Fibroblast of skin of abdomen (primary cell): ENCODE data around the gene EEF1A2.

Source experiments
- DNase-seq: peaks from one replicate; pipeline ENCODE4 v3.0.0-alpha.2; 2013

The EEF1A2 gene

DNA sequence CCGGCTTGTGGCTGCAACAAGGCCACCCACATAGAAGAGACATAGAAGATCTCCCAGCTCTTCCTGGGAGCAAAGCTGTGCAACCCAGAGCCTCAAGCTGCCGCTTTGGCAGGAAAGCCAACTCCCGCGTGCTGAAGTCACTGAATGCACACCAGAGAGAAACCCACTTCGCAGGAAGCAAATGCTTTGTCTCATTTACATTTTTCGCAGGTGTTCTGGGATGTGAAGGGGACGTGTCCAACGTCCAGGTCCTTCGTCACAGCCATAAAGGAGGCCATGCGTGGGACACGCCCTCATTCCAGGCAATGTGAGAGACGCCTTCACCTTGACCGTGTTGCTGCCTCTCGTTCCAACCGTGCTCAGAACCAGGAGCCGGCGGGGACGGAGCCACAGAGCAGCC lies 50.9 kb downstream of the EEF1A2 start:
- no peak for DNase-seq

DNA sequence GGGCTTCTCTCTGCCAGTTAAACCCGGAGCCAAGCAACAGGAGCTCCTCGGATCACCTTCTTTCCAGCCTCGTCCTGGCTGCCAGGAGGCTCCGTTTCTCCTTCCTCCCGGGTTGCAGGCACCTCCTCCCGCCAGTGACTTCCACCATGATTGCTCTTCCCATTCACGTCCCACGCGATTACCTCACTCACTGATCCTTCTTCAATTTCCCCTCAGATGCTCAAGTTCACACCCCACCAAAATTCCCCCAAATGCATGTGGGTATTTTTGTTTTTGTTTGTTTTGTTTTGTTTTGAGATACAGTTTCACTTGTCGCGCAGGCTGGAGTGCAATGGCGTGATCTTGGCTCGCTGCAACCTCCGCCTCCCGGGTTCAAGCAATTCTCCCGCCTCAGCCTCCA lies 51.6 kb downstream of the EEF1A2 start:
- DNase-seq, result no peak

- DNase-seq, result no peak
Observed at GRCh38 chr20:63446216-63447024, 52.5 kb downstream of the EEF1A2 start.

- no peak for DNase-seq
Observed at GRCh38 chr20:63445075-63445734, 53.7 kb downstream of the EEF1A2 start.

DNA sequence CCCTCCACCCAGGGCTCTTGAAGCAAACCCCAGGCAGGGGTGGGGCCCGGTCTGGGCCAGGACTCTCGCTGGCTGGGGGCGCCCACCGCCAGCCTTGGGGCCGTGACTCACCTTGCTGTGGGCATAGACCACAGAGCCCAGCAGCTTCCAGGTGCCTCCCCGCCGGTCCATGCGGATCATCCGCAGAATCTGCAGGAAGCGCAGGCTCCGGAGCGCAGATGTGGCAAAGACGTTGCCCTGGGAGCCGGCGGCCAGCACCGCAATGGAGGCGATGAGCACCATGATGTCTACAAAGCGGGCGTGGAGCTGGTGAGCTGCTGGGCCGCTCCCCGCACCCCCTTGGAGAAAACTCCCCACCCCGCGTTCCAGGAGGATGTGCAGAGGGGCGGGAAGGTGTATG lies 54.3 kb downstream of the EEF1A2 start:
- no peak for DNase-seq

DNA sequence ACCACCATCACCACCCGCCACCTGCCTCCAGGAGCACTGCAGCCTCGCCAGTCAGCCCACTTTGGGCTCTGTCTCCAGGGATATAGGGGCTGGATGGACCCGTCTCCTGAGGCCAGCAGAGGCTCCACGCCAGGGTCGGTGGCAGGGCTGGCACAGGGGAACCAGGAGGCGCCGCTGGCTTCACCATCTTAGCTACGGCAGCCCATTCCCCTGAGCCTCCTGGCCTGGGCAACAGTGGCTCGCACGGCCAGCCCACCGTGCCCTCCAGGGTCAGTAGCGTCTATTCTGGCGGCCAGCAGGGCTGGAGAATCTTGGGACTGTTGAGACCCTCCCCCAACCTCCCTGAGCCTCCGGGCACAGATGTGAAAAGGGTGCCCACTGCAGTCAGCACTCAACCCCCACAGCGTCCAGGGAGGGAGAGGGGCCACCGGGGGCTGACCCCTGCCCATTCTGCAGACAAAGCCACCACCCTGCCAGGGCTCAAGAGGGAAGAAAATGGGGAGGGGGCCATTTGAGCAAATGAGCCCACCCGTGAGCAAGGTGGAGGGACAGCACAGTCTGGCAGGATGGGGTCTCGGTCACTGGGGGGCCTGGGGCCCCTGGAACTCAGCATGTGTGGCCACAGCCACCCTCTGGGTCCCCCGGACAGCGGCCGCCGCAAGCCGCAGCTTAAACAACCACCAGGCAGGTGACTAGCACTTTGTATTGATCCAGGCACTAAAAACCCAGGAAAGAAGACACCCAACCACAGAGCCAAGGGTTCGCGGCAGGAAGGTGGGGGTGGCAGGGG lies 55.1 kb downstream of the EEF1A2 start:
- no peak for DNase-seq

DNA sequence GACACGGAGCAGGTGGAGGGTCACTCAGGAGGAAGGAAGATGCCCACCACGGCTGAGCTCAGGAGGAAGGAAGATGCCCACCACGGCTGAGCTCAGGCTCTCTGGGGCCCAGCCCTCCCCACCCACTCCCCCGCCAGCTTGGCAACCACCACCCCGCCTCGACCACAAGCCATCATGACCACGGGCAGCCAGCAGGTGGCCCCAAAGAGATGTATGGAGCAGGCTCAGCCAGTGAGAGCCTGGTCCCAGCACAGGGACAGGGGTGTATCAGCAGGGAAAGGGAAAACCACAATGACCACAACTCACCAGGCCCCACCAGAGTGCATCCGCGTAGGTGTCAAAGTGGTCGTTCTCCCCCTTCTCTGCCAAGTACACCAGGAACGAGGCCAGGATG lies 56.8 kb downstream of the EEF1A2 start:
- no peak for DNase-seq

DNA sequence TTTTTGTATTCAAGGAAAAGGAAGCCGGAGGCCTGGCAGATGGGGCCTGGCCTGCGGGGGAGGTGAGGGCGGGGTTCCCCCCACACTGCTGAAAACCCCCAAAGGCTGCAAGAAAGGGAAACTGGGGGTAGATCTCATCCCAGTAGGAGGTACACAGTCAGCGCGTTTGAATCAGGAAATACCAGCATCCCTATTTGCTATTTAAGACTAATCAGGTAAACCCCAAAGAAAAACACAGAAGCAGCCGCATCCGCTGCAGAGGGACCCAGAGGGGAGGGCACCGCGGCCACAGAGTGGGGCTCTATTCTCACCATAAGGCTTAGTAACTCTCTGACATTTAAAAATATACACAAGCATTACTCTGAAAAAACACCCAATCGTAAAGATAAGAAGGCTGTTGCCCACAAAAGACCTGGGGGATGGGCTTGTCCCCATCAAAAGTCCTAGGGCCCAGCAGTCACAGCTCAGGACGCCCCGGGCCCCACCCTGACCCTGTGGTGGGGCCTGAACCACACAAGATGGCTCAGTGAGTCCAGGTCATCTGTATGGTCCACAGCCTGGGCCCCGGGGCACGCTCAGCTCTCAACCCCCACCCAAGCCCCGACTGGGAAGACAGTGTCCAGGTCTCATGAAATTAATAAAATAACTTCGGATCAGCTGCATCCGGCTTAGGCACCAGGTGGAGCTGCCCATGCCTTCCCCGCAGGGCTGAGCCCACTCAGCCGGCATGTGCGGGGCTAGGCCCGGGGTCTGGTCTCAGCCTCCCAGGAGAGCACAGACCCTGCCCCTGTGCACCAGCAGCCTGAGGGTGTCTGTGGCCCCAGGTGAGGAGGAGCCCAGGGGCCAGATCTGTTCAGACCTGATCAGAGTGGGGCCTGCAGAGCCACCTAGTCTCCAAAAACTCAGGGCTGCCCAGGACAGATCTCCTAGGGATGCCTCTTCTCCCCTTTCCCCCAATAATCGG lies 57.5 kb downstream of the EEF1A2 start:
- no peak for DNase-seq

GRCh38 chr20:63440366-63440955 lies 58.4 kb downstream of the EEF1A2 start:
- no peak for DNase-seq

DNA sequence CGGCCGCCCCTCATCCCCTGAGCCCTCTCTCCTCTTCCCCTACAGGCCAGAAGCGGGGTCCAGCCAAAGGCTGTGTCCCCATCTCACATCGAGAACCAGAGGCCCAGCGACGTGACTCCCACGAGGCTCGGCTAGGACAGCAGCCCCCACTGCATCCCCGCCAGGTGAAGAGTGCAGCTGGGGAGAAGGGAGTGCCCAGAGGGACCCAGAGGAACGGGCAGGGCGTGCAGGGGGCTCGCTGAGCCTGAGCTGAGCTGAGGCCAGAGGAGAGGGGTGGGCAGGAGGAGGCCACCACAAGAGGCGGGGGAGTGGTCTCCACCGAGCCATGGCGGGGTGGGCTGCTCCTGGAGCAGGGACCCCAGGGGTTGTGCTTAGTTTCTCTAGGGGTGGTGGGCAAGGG lies 59.0 kb downstream of the EEF1A2 start:
- DNase-seq, result no peak

DNA sequence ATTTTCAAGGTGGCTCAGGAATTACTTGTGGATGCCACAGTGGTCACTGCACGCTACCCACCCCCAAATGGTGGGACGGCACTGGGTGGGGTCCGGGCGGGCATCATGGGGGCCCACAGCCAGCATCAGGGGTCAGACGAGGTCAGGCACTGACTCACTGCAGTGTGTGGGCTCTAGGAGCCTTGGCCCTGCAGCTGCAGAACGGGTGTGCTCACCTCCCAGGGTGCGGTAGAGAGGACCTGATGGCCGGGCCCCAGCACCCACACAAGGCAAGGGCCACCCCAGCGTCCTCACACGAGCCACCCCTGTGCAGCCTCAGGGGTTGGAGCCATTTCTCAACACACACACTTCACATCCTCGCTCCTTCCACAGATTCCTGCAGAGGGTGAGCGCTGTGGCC lies 60.8 kb downstream of the EEF1A2 start:
- DNase-seq, result no peak
